NT2/D1 (cell line): Measurements from ENCODE around the gene NAT16.
"Not testable (repeated sequence)": the region's sequence is repeated elsewhere in the genome, so short reads cannot be mapped to it uniquely, and the experiment has no call there.

ENCODE experiments used
- DNase-seq: peaks from one replicate; pipeline ENCODE4 v3.0.0-alpha.2; 2011; ENCODE audit warnings: low read depth, low spot score
- H3K27me3 ChIP-seq: 2 replicates; pipeline ENCODE4 v1.6.0; 2011; ENCODE audit warnings: mild to moderate bottlenecking; ENCODE audit not compliant: insufficient read length, insufficient read depth
- H3K36me3 ChIP-seq: 2 replicates; pipeline ENCODE4 v1.6.1; 2011; ENCODE audit warnings: mild to moderate bottlenecking, low read length, mixed read lengths; ENCODE audit not compliant: insufficient read depth, insufficient read length
- H3K4me1 ChIP-seq: 2 replicates; pipeline ENCODE4 v1.5.1; 2011; ENCODE audit not compliant: insufficient read depth, insufficient read length
- H3K4me3 ChIP-seq: 2 replicates; pipeline ENCODE4 v1.5.1; 2011; ENCODE audit warnings: low read depth; ENCODE audit not compliant: insufficient read length
- H3K9ac ChIP-seq: 2 replicates; pipeline ENCODE4 v1.6.0; 2011; ENCODE audit warnings: low read depth; ENCODE audit not compliant: insufficient read length
- H3K9me3 ChIP-seq: 2 replicates; pipeline ENCODE4 v1.5.1; 2011; ENCODE audit warnings: mild to moderate bottlenecking, low read length; ENCODE audit not compliant: insufficient read depth
- SUZ12 ChIP-seq: IDR thresholded peaks from 2 replicates; pipeline ENCODE4 v1.6.1; 2011; ENCODE audit not compliant: insufficient read length, insufficient read depth; ENCODE audit errors: extremely low read depth
- YY1 ChIP-seq: IDR thresholded peaks from 2 replicates; pipeline ENCODE4 v1.6.1; 2011; ENCODE audit not compliant: insufficient read length, insufficient read depth
- ZNF274 ChIP-seq: IDR thresholded peaks from 2 replicates; pipeline ENCODE4 v1.6.1; 2011; ENCODE audit warnings: mild to moderate bottlenecking, low read depth, low read length

Gene NAT16

DNA sequence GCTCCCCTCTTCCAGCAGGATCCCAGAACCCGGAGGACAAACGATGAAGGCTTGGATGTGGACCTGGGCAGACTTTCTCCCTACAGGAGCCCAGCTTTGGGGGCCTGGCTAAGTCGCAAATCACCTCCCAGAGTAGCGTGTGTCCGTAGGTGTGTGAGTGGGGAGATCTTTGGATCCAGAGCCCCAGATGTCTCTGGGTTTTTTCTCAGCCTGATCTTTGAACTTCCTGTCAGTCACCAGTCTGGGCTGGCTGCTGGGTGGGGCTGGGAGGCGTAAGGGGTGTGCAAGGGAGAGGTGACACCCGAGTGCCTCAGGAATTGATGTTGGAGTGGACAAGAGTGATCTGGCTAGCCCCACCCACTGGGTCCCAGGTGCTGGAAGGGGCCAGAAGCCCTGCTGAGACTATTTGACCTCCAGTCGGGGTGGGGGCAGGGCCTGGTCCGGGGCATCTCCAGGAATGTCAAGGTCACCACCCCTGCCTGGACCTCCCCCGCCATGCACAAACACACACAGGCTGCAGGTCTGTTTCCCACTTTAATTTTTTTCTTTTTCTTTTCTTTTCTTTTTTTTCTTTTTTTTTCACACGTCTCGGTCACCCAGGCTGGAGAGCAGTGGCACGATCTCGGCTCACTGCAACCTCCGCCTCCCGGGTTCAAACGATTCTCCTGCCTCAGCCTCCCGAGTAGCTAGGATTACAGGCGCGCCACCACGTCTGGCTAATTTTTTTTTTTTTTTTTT is 20.9 kb upstream of the NAT16 start, which contains the start of gene MOGAT3:
TSS of gene MOGAT3 (minus strand) at position 175 of the 738 bp plus-strand sequence. CDS start 182 bp downstream, outside the sequence.
- DNase-seq: no peak
- TF ChIP-seq YY1 (no peak), ZNF274 (no peak), SUZ12 (no peak)
- no peaks in the 10 kb centered on the region for H3K27me3 ChIP-seq
- peaks cover 4% of the 10 kb centered on the region for H3K36me3 ChIP-seq
- H3K9me3 ChIP-seq: no peaks in the 10 kb centered on the region
- peak within 1 kb of the TSS; percentile 45 for H3K9ac ChIP-seq
- no peak within 1 kb of the TSS for H3K4me3 ChIP-seq
- H3K4me1 ChIP-seq: peaks cover 2% of the 10 kb centered on the region

DNA sequence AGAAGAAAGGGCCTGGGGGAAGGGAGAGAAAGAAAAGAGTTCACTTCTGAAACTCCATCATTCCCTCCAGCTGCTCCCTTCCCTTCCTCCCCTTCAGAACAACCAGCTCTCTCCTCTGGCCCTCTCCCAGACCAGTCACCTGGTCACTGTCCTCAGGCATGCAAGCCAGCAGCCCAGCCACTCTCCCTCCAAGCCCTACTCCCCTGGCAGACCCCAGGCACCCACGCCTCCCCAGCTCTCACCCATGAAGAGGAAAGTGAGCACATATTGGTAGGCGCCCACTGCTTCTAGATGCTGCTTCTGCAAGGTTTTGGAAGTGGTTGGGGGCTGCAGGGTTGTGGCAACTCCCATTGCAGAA is 20.4 kb upstream of the NAT16 start:
- Histone ChIP-seq H3K36me3 (no peaks in the 10 kb centered on the region), H3K4me3 (no peak overlapping the region), H3K4me1 (peaks cover 2% of the 10 kb centered on the region), H3K27me3 (no peaks in the 10 kb centered on the region), H3K9ac (peak overlapping the region; percentile 45), H3K9me3 (no peaks in the 10 kb centered on the region)
- DNase-seq: no peak
- no peak for TF ChIP-seq YY1
- no peak for TF ChIP-seq ZNF274
- no peak for TF ChIP-seq SUZ12

DNA sequence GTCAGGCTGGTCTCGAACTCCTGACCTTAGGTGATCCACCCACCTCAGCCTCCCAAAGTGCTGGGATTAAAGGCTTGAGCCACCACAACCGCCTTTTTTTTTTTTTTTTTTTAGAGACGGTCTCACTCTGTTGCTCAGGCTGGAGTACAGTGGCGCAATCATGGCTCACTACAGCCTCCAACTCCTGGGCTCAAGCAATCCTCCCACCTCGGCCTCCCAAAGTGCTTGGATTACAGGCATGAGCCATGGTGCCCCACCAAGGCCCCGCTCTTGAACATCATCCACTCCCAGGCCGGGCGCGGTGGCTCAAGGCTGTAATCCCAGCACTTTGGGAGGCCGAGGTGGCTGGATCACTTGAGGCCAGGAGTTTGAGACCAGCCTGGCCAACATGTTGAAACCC is 19.4 kb upstream of the NAT16 start:
- not testable (repeated sequence) for DNase-seq, H3K4me3 ChIP-seq, H3K9ac ChIP-seq, H3K27me3 ChIP-seq, H3K36me3 ChIP-seq, H3K9me3 ChIP-seq, H3K4me1 ChIP-seq

GRCh38 chr7:101198476-101198875 is 18.4 kb upstream of the NAT16 start:
- Histone ChIP-seq H3K36me3 (no peaks in the 10 kb centered on the region), H3K4me3 (no peak overlapping the region), H3K9me3 (no peaks in the 10 kb centered on the region), H3K9ac (no peak overlapping the region), H3K4me1 (peaks cover 2% of the 10 kb centered on the region), H3K27me3 (no peaks in the 10 kb centered on the region)
- TF ChIP-seq YY1 (no peak), SUZ12 (no peak), ZNF274 (no peak)
- DNase-seq: no peak

DNA sequence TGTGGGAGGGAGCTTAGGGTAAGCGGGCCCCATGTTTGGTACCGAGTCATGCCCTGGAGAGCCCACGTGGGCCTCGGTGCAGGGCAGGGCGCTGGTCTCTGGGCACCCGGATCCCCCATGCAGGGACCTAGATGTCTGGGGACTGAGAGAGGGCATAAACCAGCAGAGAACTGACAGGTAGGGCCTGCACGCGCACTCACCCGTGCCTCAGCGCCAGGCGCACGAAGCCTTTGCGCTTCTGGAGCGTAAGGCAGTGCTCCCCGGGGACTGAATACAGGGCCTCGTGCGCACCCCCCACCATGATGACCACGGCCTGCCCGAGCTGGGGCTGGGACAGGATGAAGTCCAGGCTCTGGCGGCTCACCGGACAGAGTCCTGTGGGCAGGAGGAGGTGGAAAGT is 17.9 kb upstream of the NAT16 start:
- no peaks in the 10 kb centered on the region for H3K27me3 ChIP-seq
- peaks cover 2% of the 10 kb centered on the region for H3K4me1 ChIP-seq
- H3K36me3 ChIP-seq: no peaks in the 10 kb centered on the region
- H3K9ac ChIP-seq: no peak overlapping the region
- H3K4me3 ChIP-seq: no peak overlapping the region
- DNase-seq: no peak
- H3K9me3 ChIP-seq: no peaks in the 10 kb centered on the region
- no peak for TF ChIP-seq ZNF274

- no peak for TF ChIP-seq YY1
- TF ChIP-seq SUZ12: no peak
- no peak for TF ChIP-seq ZNF274
- DNase-seq: no peak
- H3K9me3 ChIP-seq: no peaks in the 10 kb centered on the region
- H3K27me3 ChIP-seq: no peaks in the 10 kb centered on the region
- H3K4me3 ChIP-seq: no peak overlapping the region
- no peak overlapping the region for H3K9ac ChIP-seq
- no peaks in the 10 kb centered on the region for H3K36me3 ChIP-seq
- H3K4me1 ChIP-seq: peaks cover 2% of the 10 kb centered on the region
These were observed 15.8 kb upstream of the NAT16 start for GRCh38 chr7:101195884-101196283.

- Histone ChIP-seq H3K4me3 (no peak overlapping the region), H3K36me3 (no peaks in the 10 kb centered on the region), H3K4me1 (no peaks in the 10 kb centered on the region), H3K9ac (no peak overlapping the region), H3K9me3 (no peaks in the 10 kb centered on the region), H3K27me3 (no peaks in the 10 kb centered on the region)
- no peak for DNase-seq
- TF ChIP-seq ZNF274: no peak
- no peak for TF ChIP-seq SUZ12
These were observed 9.0 kb upstream of the NAT16 start for GRCh38 chr7:101189109-101189508.

- Histone ChIP-seq H3K9me3 (no peaks in the 10 kb centered on the region), H3K4me3 (no peak overlapping the region), H3K27me3 (no peaks in the 10 kb centered on the region), H3K9ac (no peak overlapping the region), H3K36me3 (no peaks in the 10 kb centered on the region), H3K4me1 (no peaks in the 10 kb centered on the region)
- no peak for DNase-seq
- TF ChIP-seq SUZ12: no peak
- no peak for TF ChIP-seq YY1
- no peak for TF ChIP-seq ZNF274
These were observed 6.8 kb upstream of the NAT16 start for GRCh38 chr7:101186844-101187428.
